A673 (cell line): Measurements from ENCODE around the gene EXOC3. TPM values are rescaled to one million over a fixed set of nuclear protein-coding genes. Genes with fewer than 3 reads are reported as not detected.
A peak's percentile ranks its signal among the peaks of the same experiment; 100 is the strongest.

Experiments
- BruUV-seq: library from RNA; stranded (reverse); fragments of 400-500 nt; replicated peaks from 2 replicates; lab custom pipeline; 2021; lab: Mats Ljungman, UMichigan
- CTCF ChIA-PET: fragments of 300-600 bp; sonication (Branson Sonifier 250); formaldehyde crosslinking; loops from one replicate; lab custom pipeline; 2022; ENCODE audit warnings: antibody characterized with exemption; lab: Charles Lee
- POLR2A ChIA-PET: fragments of 300-600 bp; sonication (Branson Sonifier 250); formaldehyde crosslinking; loops from one replicate; lab custom pipeline; 2022; ENCODE audit warnings: antibody characterized with exemption; ENCODE audit not compliant: low non-redundant PET; lab: Charles Lee
- DNase-seq: peaks from one replicate; pipeline ENCODE4 v3.0.0-alpha.2; 2015; ENCODE audit warnings: low spot score
- H3K27ac ChIP-seq: fragments of 200-600 bp; sonication (generic); 2 replicates; pipeline ENCODE4 v1.5.1; 2016; ENCODE audit warnings: mixed run types, low read depth, mild to moderate bottlenecking, mixed read lengths, antibody characterized with exemption, low read length; ENCODE audit not compliant: poor library complexity, severe bottlenecking
- H3K27me3 ChIP-seq: fragments of 200-600 bp; sonication (generic); replicated peaks from 2 replicates; pipeline ENCODE4 v1.6.1; 2017; ENCODE audit warnings: mixed run types, low read depth, mild to moderate bottlenecking, mixed read lengths, antibody characterized with exemption, low read length; ENCODE audit not compliant: insufficient read depth, poor library complexity
- H3K36me3 ChIP-seq: fragments of 200-600 bp; sonication (generic); 2 replicates; pipeline ENCODE4 v1.6.1; 2016; ENCODE audit warnings: mixed run types, mild to moderate bottlenecking, mixed read lengths, antibody characterized with exemption, low read length; ENCODE audit not compliant: insufficient read depth, poor library complexity, severe bottlenecking
- H3K4me1 ChIP-seq: fragments of 200-600 bp; sonication (generic); 2 replicates; pipeline ENCODE4 v1.6.1; 2017; ENCODE audit warnings: mixed run types, mild to moderate bottlenecking, mixed read lengths, antibody characterized with exemption, low read length; ENCODE audit not compliant: insufficient read depth, poor library complexity, severe bottlenecking
- H3K4me3 ChIP-seq: fragments of 200-600 bp; sonication (generic); 2 replicates; pipeline ENCODE4 v1.5.1; 2016; ENCODE audit warnings: low read depth, mixed run types, mild to moderate bottlenecking, mixed read lengths, low read length; ENCODE audit not compliant: poor library complexity, severe bottlenecking
- H3K9me3 ChIP-seq: fragments of 200-600 bp; sonication (generic); 2 replicates; pipeline ENCODE4 v1.6.1; 2016; ENCODE audit warnings: mixed run types, low read depth, mild to moderate bottlenecking, mixed read lengths, antibody characterized with exemption, low read length; ENCODE audit not compliant: poor library complexity, severe bottlenecking
- CTCF ChIP-seq: fragments of 300-800, 200-600 bp; sonication (generic); conservative IDR thresholded peaks from 2 replicates; pipeline ENCODE4 v1.5.1; 2017; ENCODE audit warnings: low read depth, mild to moderate bottlenecking, antibody characterized with exemption, low read length, moderate library complexity, mixed read lengths
- EZH2 ChIP-seq: fragments of 200-600 bp; sonication (generic); IDR thresholded peaks from 2 replicates; pipeline ENCODE4 v1.6.1; 2017; ENCODE audit warnings: borderline replicate concordance, low read depth, mild to moderate bottlenecking, mixed read lengths, antibody characterized with exemption, low read length; ENCODE audit not compliant: poor library complexity, severe bottlenecking
- intact Hi-C: fragments of 100-400 bp; cut with micrococcal nuclease; formaldehyde crosslinking; loops from one replicate; pipeline ENCODE4 v1.10.0; 2022; ENCODE audit not compliant: unreplicated experiment
- total RNA-seq: library from RNA; stranded (reverse); gene quantifications from 2 replicates; pipeline ENCODE4 v1.2.3, GENCODE V29; 2021

EXOC3 gene
- total RNA-seq, 1 experiment from 2014 or later = 46.7 TPM

- no peaks in the 10 kb centered on the region for H3K36me3 ChIP-seq
- no TSS peak for BruUV-seq
- peaks cover 16% of the 10 kb centered on the region for H3K4me1 ChIP-seq
- no peaks in the 10 kb centered on the region for H3K9me3 ChIP-seq
- DNase-seq = no peak
- no peak overlapping the region for H3K4me3 ChIP-seq
- TF ChIP-seq CTCF (no peak), EZH2 (no peak)
- CTCF ChIA-PET = no interaction called here
- intact Hi-C loops = no loop called here
- H3K27ac ChIP-seq = peak overlapping the region; percentile 63
- POLR2A ChIA-PET = no interaction called here
- H3K27me3 ChIP-seq = no peaks in the 10 kb centered on the region
Measured at GRCh38 chr5:398475-399295, 44.3 kb upstream of the EXOC3 start.

GRCh38 chr5:399296-400281 is 43.4 kb upstream of the EXOC3 start:
- peak overlapping the region; percentile 63 for H3K27ac ChIP-seq
- peak; percentile 81 for DNase-seq
- TF ChIP-seq CTCF = no peak
- TF ChIP-seq EZH2 = no peak
- intact Hi-C loops = no loop called here
- H3K4me3 ChIP-seq = no peak overlapping the region
- ChIA-PET CTCF (no interaction called here), POLR2A (no interaction called here)
- H3K27me3 ChIP-seq = no peaks in the 10 kb centered on the region
- H3K9me3 ChIP-seq = no peaks in the 10 kb centered on the region
- no TSS peak for BruUV-seq
- no peaks in the 10 kb centered on the region for H3K36me3 ChIP-seq
- peaks cover 16% of the 10 kb centered on the region for H3K4me1 ChIP-seq

GRCh38 chr5:400282-401145 is 42.5 kb upstream of the EXOC3 start:
- intact Hi-C loops = no loop called here
- CTCF ChIA-PET = no interaction called here
- POLR2A ChIA-PET = no interaction called here
- Histone ChIP-seq H3K36me3 (no peaks in the 10 kb centered on the region), H3K27ac (peak overlapping the region; percentile 63), H3K4me3 (no peak overlapping the region), H3K4me1 (peaks cover 16% of the 10 kb centered on the region), H3K9me3 (no peaks in the 10 kb centered on the region), H3K27me3 (no peaks in the 10 kb centered on the region)
- DNase-seq = no peak
- no TSS peak for BruUV-seq
- no peak for TF ChIP-seq EZH2
- TF ChIP-seq CTCF = no peak
